ENCODE measurements around the gene CLEC9A. TPM values are rescaled to one million over a fixed set of nuclear protein-coding genes. Genes with fewer than 3 reads are reported as not detected.

The CLEC9A gene
- total RNA-seq, 1 experiment from 2014 or later, result not detected

DNA sequence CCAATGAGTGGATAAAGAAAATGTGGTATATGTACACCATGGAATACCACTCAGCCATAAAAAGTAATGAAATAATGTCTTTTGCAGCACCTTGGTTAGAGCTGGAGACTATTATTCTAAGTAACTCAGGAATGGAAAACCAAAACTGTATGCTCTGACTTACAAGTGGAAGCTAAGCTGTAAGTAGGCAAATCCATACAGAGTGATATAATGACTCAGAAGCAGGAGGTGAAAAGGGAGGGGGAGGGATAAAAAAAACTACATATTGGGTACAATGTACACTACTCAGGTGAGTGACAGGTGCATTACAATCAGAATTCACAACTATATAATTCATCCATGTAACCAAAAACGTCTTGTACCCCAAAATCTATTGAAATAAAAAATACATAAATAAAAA is 83.4 kb downstream of the CLEC9A start (continued):
- TF ChIP-seq, protein P1, sequence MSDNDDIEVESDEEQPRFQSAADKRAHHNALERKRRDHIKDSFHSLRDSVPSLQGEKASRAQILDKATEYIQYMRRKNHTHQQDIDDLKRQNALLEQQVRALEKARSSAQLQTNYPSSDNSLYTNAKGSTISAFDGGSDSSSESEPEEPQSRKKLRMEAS (IDR thresholded peaks at IDR 0.05), result no peak
- TF ChIP-seq EZH2 (IDR thresholded peaks at IDR 0.05) (no peak), CBX3 (IDR thresholded peaks at IDR 0.05; ENCODE audit: low read depth) (no peak), EGR1 (IDR thresholded peaks at IDR 0.05; ENCODE audit: low read depth) (no peak), YY1 (IDR thresholded peaks at IDR 0.05; ENCODE audit: extremely low read depth, insufficient replicate concordance, low read depth, low read length) (no peak)
- TF ChIP-seq, protein P2, sequence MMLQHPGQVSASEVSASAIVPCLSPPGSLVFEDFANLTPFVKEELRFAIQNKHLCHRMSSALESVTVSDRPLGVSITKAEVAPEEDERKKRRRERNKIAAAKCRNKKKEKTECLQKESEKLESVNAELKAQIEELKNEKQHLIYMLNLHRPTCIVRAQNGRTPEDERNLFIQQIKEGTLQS (IDR thresholded peaks at IDR 0.05), result no peak

DNA sequence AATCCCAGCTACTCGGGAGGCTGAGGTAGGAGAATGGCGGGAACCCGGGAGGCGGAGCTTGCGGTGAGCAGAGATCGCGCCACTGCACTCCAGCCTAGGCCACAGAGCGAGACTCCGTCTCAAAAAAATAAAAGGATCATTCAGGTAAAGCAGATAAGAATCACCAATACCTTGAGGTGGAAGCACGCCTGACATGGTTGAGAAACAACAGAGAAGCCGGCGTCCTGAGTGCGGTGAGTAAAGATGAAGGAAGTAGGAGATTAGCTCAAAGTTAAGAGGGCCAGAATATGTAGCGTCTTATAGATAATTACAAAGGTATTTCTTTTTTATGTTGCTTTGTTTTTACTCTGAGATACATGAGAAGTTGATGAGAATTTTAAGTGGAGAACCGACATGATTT is 84.8 kb downstream of the CLEC9A start:
- H3K4me3 ChIP-seq (replicated peaks in 1 of 2; ENCODE audit: low read depth in 1 of 2, low read length in 2 of 2), result no peak overlapping the region
- H3K36me3 ChIP-seq (ENCODE audit: control insufficient read depth in 1 of 2, insufficient read depth in 2 of 2, low read length in 2 of 2), result no peaks in the 10 kb centered on the region
- H3K9me3 ChIP-seq (ENCODE audit: control insufficient read depth in 1 of 2, insufficient read depth in 1 of 2, low read depth in 1 of 2, low read length in 2 of 2), result no peaks in the 10 kb centered on the region
- no peaks in the 10 kb centered on the region for H3K4me1 ChIP-seq (ENCODE audit: control insufficient read depth in 1 of 2, insufficient read depth in 2 of 2, low read length in 2 of 2)
- no peak for DNase-seq (ENCODE audit: low read depth, low spot score)
- no peaks in the 10 kb centered on the region for H3K9me2 ChIP-seq (ENCODE audit: insufficient read depth)
- no peak overlapping the region for H2AFZ ChIP-seq (ENCODE audit: low read depth, low read length, poor library complexity, severe bottlenecking)
- H3K79me2 ChIP-seq (ENCODE audit: insufficient read depth, low read length), result no peaks in the 10 kb centered on the region
- no peak overlapping the region for H3K9ac ChIP-seq (ENCODE audit: low read length)
- H3K4me2 ChIP-seq (ENCODE audit: low read length), result no peak overlapping the region
- no peak overlapping the region for H3K27ac ChIP-seq (ENCODE audit: low read depth, low read length)
- no peaks in the 10 kb centered on the region for H4K20me1 ChIP-seq (ENCODE audit: insufficient read depth)
- RAD21 ChIA-PET (ENCODE audit: low non-redundant PET in 1 of 2, low total read pairs in 2 of 2, uncharacterized antibody in 2 of 2, unreplicated experiment in 2 of 2), result no interaction called here
- intact Hi-C loops (cut with micrococcal nuclease), result no loop called here
- TF ChIP-seq RAD21 (IDR thresholded peaks at IDR 0.05; ENCODE audit: low read depth) (no peak), CBX3 (IDR thresholded peaks at IDR 0.05; ENCODE audit: low read depth) (no peak), YY1 (IDR thresholded peaks at IDR 0.05; ENCODE audit: extremely low read depth, insufficient replicate concordance, low read depth, low read length) (no peak), SP1 (IDR thresholded peaks at IDR 0.05; ENCODE audit: low read depth) (no peak), TCF7L2 (IDR thresholded peaks at IDR 0.05; ENCODE audit: borderline replicate concordance, extremely low read depth, insufficient read depth, insufficient read length) (no peak), ELF1 (IDR thresholded peaks at IDR 0.05; ENCODE audit: borderline replicate concordance, low read depth) (no peak), POLR2AphosphoS5 (IDR thresholded peaks at IDR 0.05; ENCODE audit: low read depth, low read length) (no peak), SIN3A (IDR thresholded peaks at IDR 0.05; ENCODE audit: low read depth) (no peak), EZH2phosphoT487 (IDR thresholded peaks at IDR 0.05; ENCODE audit: borderline replicate concordance) (no peak), EGR1 (IDR thresholded peaks at IDR 0.05; ENCODE audit: low read depth) (no peak), CEBPB (IDR thresholded peaks at IDR 0.05; ENCODE audit: low read depth) (no peak), POLR2A (IDR thresholded peaks at IDR 0.05; ENCODE audit: borderline replicate concordance, extremely low read depth, insufficient read depth, insufficient read length) (no peak)
- TF ChIP-seq, protein P3, sequence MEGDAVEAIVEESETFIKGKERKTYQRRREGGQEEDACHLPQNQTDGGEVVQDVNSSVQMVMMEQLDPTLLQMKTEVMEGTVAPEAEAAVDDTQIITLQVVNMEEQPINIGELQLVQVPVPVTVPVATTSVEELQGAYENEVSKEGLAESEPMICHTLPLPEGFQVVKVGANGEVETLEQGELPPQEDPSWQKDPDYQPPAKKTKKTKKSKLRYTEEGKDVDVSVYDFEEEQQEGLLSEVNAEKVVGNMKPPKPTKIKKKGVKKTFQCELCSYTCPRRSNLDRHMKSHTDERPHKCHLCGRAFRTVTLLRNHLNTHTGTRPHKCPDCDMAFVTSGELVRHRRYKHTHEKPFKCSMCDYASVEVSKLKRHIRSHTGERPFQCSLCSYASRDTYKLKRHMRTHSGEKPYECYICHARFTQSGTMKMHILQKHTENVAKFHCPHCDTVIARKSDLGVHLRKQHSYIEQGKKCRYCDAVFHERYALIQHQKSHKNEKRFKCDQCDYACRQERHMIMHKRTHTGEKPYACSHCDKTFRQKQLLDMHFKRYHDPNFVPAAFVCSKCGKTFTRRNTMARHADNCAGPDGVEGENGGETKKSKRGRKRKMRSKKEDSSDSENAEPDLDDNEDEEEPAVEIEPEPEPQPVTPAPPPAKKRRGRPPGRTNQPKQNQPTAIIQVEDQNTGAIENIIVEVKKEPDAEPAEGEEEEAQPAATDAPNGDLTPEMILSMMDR (IDR thresholded peaks at IDR 0.05 in 2 of 3, conservative IDR thresholded peaks at IDR 0.05 in 1 of 3; ENCODE audit: borderline replicate concordance in 1 of 3, insufficient read depth in 1 of 3, low read depth in 2 of 3, low read length in 2 of 3), result no peak
- TF ChIP-seq, protein P1 (IDR thresholded peaks at IDR 0.05), result no peak
- TF ChIP-seq, protein P2 (IDR thresholded peaks at IDR 0.05), result no peak
- ATAC-seq, result no peak
- CTCF ChIA-PET, result no interaction called here
- POLR2A ChIA-PET, result no interaction called here
- no TSS peak for BruUV-seq (replicated peaks)
- no peaks in the 10 kb centered on the region for H3K27me3 ChIP-seq (ENCODE audit: insufficient read depth, low read length)
